Thoracic aorta (tissue), 2 donors: Measurements from ENCODE around the gene PGLYRP4. TPM values are rescaled to one million over a fixed set of nuclear protein-coding genes. Genes with fewer than 3 reads are reported as not detected.

Experiments
- ATAC-seq: fragments of 150-250 bp; one replicate; pipeline ENCODE4 v1.8.0; 2017; ENCODE audit warnings: low read depth; ENCODE audit not compliant: insufficient number of reproducible peaks, low FRiP score
- DNase-seq: peaks from one replicate; pipeline ENCODE4 v3.0.0-alpha.2; 2020; ENCODE audit warnings: low spot score
- H3K27ac ChIP-seq, 2 donors: fragments of 200-600 bp; sonication (generic); 1 replicate in 1 of 2; 2 replicates in 1 of 2; pipeline ENCODE4 v1.5.1; 2016; ENCODE audit warnings: mild to moderate bottlenecking in 2 of 2, moderate library complexity in 2 of 2
- H3K27me3 ChIP-seq: fragments of 200-600 bp; sonication (generic); replicated peaks from 2 replicates; pipeline ENCODE4 v1.6.0; 2016; ENCODE audit warnings: mild to moderate bottlenecking; ENCODE audit not compliant: insufficient read depth
- H3K36me3 ChIP-seq: fragments of 200-600 bp; sonication (generic); one replicate; pipeline ENCODE4 v1.5.1; 2016
- H3K4me1 ChIP-seq, 2 donors: fragments of 200-600 bp; sonication (generic); 1 replicate in 1 of 2; 2 replicates in 1 of 2; pipeline versions ENCODE4 v1.5.1 to v1.6.0; 2016; ENCODE audit warnings: low read depth in 2 of 2, mild to moderate bottlenecking in 1 of 2; ENCODE audit not compliant: control insufficient read depth in 1 of 2
- H3K4me3 ChIP-seq: fragments of 200-600 bp; sonication (generic); 2 replicates; pipeline ENCODE4 v1.5.1; 2016; ENCODE audit warnings: mild to moderate bottlenecking
- H3K9me3 ChIP-seq: fragments of 200-600 bp; sonication (generic); 2 replicates; pipeline ENCODE4 v1.5.1; 2016
- CTCF ChIP-seq: fragments of 200-600 bp; sonication (generic); IDR thresholded peaks from one replicate; pipeline ENCODE4 v1.5.1; 2019; ENCODE audit warnings: antibody characterized with exemption
- total RNA-seq, 2 donors: library from RNA; depleted of rRNA; stranded (reverse); fragments of >200 nt; gene quantifications; one replicate each; pipeline versions ENCODE4 v1.1.0 to v1.2.3, GENCODE V29; 2016

Gene PGLYRP4
- total RNA-seq, 2 donors from 2014 or later: not detected

GRCh38 chr1:153346077-153346723 is 2.4 kb downstream of the PGLYRP4 start:
- TF ChIP-seq CTCF: no peak
- Histone ChIP-seq H3K4me3 (no peak overlapping the region), H3K9me3 (no peaks in the 10 kb centered on the region), H3K4me1 (no peaks in the 10 kb centered on the region), H3K27me3 (no peaks in the 10 kb centered on the region), H3K36me3 (no peaks in the 10 kb centered on the region), H3K27ac (no peak overlapping the region)
- no peak for ATAC-seq
- DNase-seq: no peak

GRCh38 chr1:153345187-153346076 is 3.2 kb downstream of the PGLYRP4 start:
- H3K27ac ChIP-seq: no peak overlapping the region
- H3K27me3 ChIP-seq: no peaks in the 10 kb centered on the region
- H3K4me3 ChIP-seq: no peak overlapping the region
- DNase-seq (no peak), ATAC-seq (no peak)
- H3K4me1 ChIP-seq: no peaks in the 10 kb centered on the region
- no peaks in the 10 kb centered on the region for H3K36me3 ChIP-seq
- no peaks in the 10 kb centered on the region for H3K9me3 ChIP-seq
- TF ChIP-seq CTCF: no peak

GRCh38 chr1:153344718-153345025 is 4.0 kb downstream of the PGLYRP4 start:
- no peaks in the 10 kb centered on the region for H3K9me3 ChIP-seq
- ATAC-seq: no peak
- no peak overlapping the region for H3K27ac ChIP-seq
- no peaks in the 10 kb centered on the region for H3K27me3 ChIP-seq
- H3K4me1 ChIP-seq: no peaks in the 10 kb centered on the region
- H3K36me3 ChIP-seq: no peaks in the 10 kb centered on the region
- no peak overlapping the region for H3K4me3 ChIP-seq
- TF ChIP-seq CTCF: no peak
- no peak for DNase-seq

- TF ChIP-seq CTCF: no peak
- no peaks in the 10 kb centered on the region for H3K9me3 ChIP-seq
- H3K4me3 ChIP-seq: no peak overlapping the region
- H3K27ac ChIP-seq: no peak overlapping the region
- DNase-seq (no peak), ATAC-seq (no peak)
- H3K27me3 ChIP-seq: no peaks in the 10 kb centered on the region
- H3K4me1 ChIP-seq: no peaks in the 10 kb centered on the region
- no peaks in the 10 kb centered on the region for H3K36me3 ChIP-seq
Observed at GRCh38 chr1:153343811-153344717, 4.6 kb downstream of the PGLYRP4 start.
